H1 (cell line): ENCODE data around the gene MLYCD. TPM values are rescaled to one million over a fixed set of nuclear protein-coding genes. Genes with fewer than 3 reads are reported as not detected.

ENCODE experiments used
- CTCF ChIA-PET: fragments of 300-600 bp; sonication (Branson Sonifier 250); formaldehyde crosslinking; loops from one replicate; lab custom pipeline; 2021; ENCODE audit not compliant: partially characterized antibody; lab: Charles Lee
- POLR2A ChIA-PET: fragments of 300-600 bp; sonication (Branson Sonifier 250); formaldehyde crosslinking; loops from one replicate; lab custom pipeline; 2021; ENCODE audit warnings: inconsistent platforms; ENCODE audit not compliant: partially characterized antibody; lab: Charles Lee
- DNase-seq, 2 experiments: peaks; one replicate each; pipeline versions ENCODE4 v3.0.0 to v3.0.0-alpha.2; 2010 to 2022; ENCODE audit warnings: low spot score in 2 of 2, low read depth in 1 of 2, mixed read lengths in 1 of 2
- FAIRE-seq: peaks from 2 replicates; lab custom pipeline; 2011; peaks lifted over from hg19 to GRCh38; lab: Jason Lieb, UNC
- H2AFZ ChIP-seq: 2 replicates; pipeline ENCODE4 v1.8.1; 2012; ENCODE audit warnings: low read length, inconsistent platforms
- H2AK5ac ChIP-seq: 2 replicates; pipeline ENCODE4 v1.6.1; 2013; ENCODE audit warnings: low read depth, low read length
- H2BK120ac ChIP-seq: replicated peaks from 2 replicates; pipeline ENCODE3; 2013; ENCODE audit warnings: low read depth, low read length, inconsistent platforms
- H2BK12ac ChIP-seq: 2 replicates; pipeline ENCODE4 v1.6.1; 2013; ENCODE audit warnings: low read depth, low read length
- H2BK15ac ChIP-seq: 2 replicates; pipeline ENCODE4 v1.6.1; 2013; ENCODE audit warnings: low read length
- H2BK20ac ChIP-seq: 2 replicates; pipeline ENCODE4 v1.6.1; 2013; ENCODE audit warnings: low read length
- H2BK5ac ChIP-seq: 2 replicates; pipeline ENCODE4 v1.6.1; 2013; ENCODE audit warnings: low read depth, low read length
- H3K14ac ChIP-seq: 2 replicates; pipeline ENCODE4 v1.6.1; 2013; ENCODE audit warnings: inconsistent platforms; ENCODE audit not compliant: insufficient read length
- H3K18ac ChIP-seq: 2 replicates; pipeline ENCODE4 v1.6.1; 2013; ENCODE audit warnings: low read length; ENCODE audit errors: extremely low read depth
- H3K23ac ChIP-seq: 2 replicates; pipeline ENCODE4 v1.6.1; 2013; ENCODE audit warnings: inconsistent platforms; ENCODE audit not compliant: insufficient read length
- H3K23me2 ChIP-seq: 2 replicates; pipeline ENCODE4 v1.6.1; 2013; ENCODE audit warnings: low read depth, low read length
- H3K27ac ChIP-seq: 2 replicates; pipeline ENCODE4 v1.6.1; 2011; ENCODE audit warnings: low read depth, low read length, inconsistent platforms
- H3K27me3 ChIP-seq, 4 experiments: replicated peaks in 1 of 4; 1 replicate in 1 of 4; 2 replicates in 3 of 4; pipeline versions ENCODE4 v1.6.1 to v1.8.1; 2011 to 2013; ENCODE audit warnings: low read length in 3 of 4, mild to moderate bottlenecking in 3 of 4, inconsistent platforms in 2 of 4, mixed read lengths in 2 of 4, moderate library complexity in 1 of 4; ENCODE audit not compliant: control insufficient read depth in 3 of 4, insufficient read depth in 3 of 4; ENCODE audit errors: extremely low read depth in 1 of 4
- H3K36me3 ChIP-seq, 4 experiments: 2 replicates each; pipeline versions ENCODE4 v1.6.1 to v1.8.1; 2011 to 2013; ENCODE audit warnings: mild to moderate bottlenecking in 4 of 4, low read length in 3 of 4, moderate library complexity in 2 of 4, control low read depth in 1 of 4, inconsistent platforms in 1 of 4; ENCODE audit not compliant: insufficient read depth in 4 of 4, control insufficient read depth in 2 of 4
- H3K4ac ChIP-seq: replicated peaks from 2 replicates; pipeline ENCODE3; 2013; ENCODE audit warnings: low read length, low read depth, mixed read lengths, inconsistent platforms; ENCODE audit not compliant: insufficient read length
- H3K4me1 ChIP-seq, 4 experiments: replicated peaks in 1 of 4; 1 replicate in 1 of 4; 2 replicates in 3 of 4; pipeline versions ENCODE4 v1.6.1 to v1.8.1; 2011 to 2013; ENCODE audit warnings: low read length in 3 of 4, inconsistent platforms in 2 of 4, mixed read lengths in 1 of 4; ENCODE audit not compliant: insufficient read depth in 4 of 4, control insufficient read depth in 3 of 4
- H3K4me2 ChIP-seq, 2 experiments: 2 replicates each; pipeline versions ENCODE4 v1.6.1 to v1.8.1; 2011 to 2013; ENCODE audit warnings: low read depth in 2 of 2, low read length in 2 of 2, control low read depth in 1 of 2, inconsistent platforms in 1 of 2, mild to moderate bottlenecking in 1 of 2; ENCODE audit not compliant: insufficient read depth in 1 of 2
- H3K4me3 ChIP-seq, 4 experiments: fragments of 200-600, 300-600 bp in 1 of 4; sonication (generic), shearing (Covaris generic), sonication (Bioruptor Twin) in 1 of 4; 2 replicates each; pipeline versions ENCODE4 v1.5.1 to v1.8.1; 2011 to 2016; ENCODE audit warnings: low read length in 4 of 4, low read depth in 3 of 4, control low read depth in 2 of 4, inconsistent platforms in 2 of 4, mild to moderate bottlenecking in 2 of 4, mixed read lengths in 1 of 4, moderate library complexity in 1 of 4; ENCODE audit not compliant: insufficient read depth in 2 of 4; ENCODE audit errors: extremely low read depth in 1 of 4
- H3K56ac ChIP-seq: replicated peaks from 2 replicates; pipeline ENCODE3; 2013; ENCODE audit warnings: low read depth, mild to moderate bottlenecking, mixed read lengths, low read length, inconsistent platforms; ENCODE audit not compliant: insufficient read length
- H3K79me1 ChIP-seq: 2 replicates; pipeline ENCODE4 v1.6.1; 2013; ENCODE audit warnings: low read depth, low read length, control low read depth
- H3K79me2 ChIP-seq, 2 experiments: 2 replicates each; pipeline versions ENCODE4 v1.6.1 to v1.8.1; 2012 to 2013; ENCODE audit warnings: low read length in 2 of 2, mild to moderate bottlenecking in 2 of 2, inconsistent platforms in 1 of 2; ENCODE audit not compliant: insufficient read depth in 2 of 2, control insufficient read depth in 1 of 2
- H3K9ac ChIP-seq, 4 experiments: replicated peaks in 1 of 4; 1 replicate in 1 of 4; 2 replicates in 3 of 4; pipeline versions ENCODE4 v1.6.1 to v1.8.1; 2011 to 2013; ENCODE audit warnings: low read depth in 3 of 4, low read length in 3 of 4, control low read depth in 2 of 4, mild to moderate bottlenecking in 2 of 4, moderate library complexity in 2 of 4, inconsistent platforms in 1 of 4; ENCODE audit errors: extremely low read depth in 1 of 4
- H3K9me3 ChIP-seq, 2 experiments: 2 replicates each; pipeline versions ENCODE4 v1.6.1 to v1.8.1; 2012 to 2013; ENCODE audit warnings: mild to moderate bottlenecking in 2 of 2, moderate library complexity in 2 of 2, control low read depth in 1 of 2, inconsistent platforms in 1 of 2, low read depth in 1 of 2, low read length in 1 of 2, mixed read lengths in 1 of 2; ENCODE audit not compliant: insufficient read depth in 2 of 2
- H4K20me1 ChIP-seq, 2 experiments: replicated peaks in 1 of 2; 2 replicates each; pipeline versions ENCODE3 to v1.8.1; 2011 to 2013; ENCODE audit warnings: inconsistent platforms in 2 of 2, low read length in 2 of 2, mild to moderate bottlenecking in 1 of 2; ENCODE audit not compliant: insufficient read depth in 2 of 2, control insufficient read depth in 1 of 2
- H4K5ac ChIP-seq: 2 replicates; pipeline ENCODE4 v1.6.1; 2013; ENCODE audit warnings: low read length, low read depth, mixed read lengths, inconsistent platforms; ENCODE audit not compliant: insufficient read length
- H4K8ac ChIP-seq: 2 replicates; pipeline ENCODE4 v1.8.0; 2013; ENCODE audit warnings: mild to moderate bottlenecking, moderate library complexity, low read length, inconsistent platforms; ENCODE audit not compliant: insufficient read depth; ENCODE audit errors: extremely low read depth
- H4K91ac ChIP-seq: replicated peaks from 2 replicates; pipeline ENCODE3; 2013; ENCODE audit warnings: low read length, mixed read lengths, inconsistent platforms; ENCODE audit not compliant: insufficient read length
- CHD1 ChIP-seq: IDR thresholded peaks from 2 replicates; pipeline ENCODE4 v1.6.1; 2012; ENCODE audit warnings: low read depth, low read length, improper control_type of control experiment
- CREB1 ChIP-seq: IDR thresholded peaks from 2 replicates; pipeline ENCODE4 v1.6.1; 2012; ENCODE audit warnings: inconsistent platforms
- FOSL1 ChIP-seq: IDR thresholded peaks from 2 replicates; pipeline ENCODE4 v1.6.1; 2011; ENCODE audit warnings: mild to moderate bottlenecking, low read depth, low read length, moderate library complexity; ENCODE audit not compliant: insufficient read depth
- JUN ChIP-seq: IDR thresholded peaks from 2 replicates; pipeline ENCODE4 v1.6.1; 2011; ENCODE audit warnings: low read depth, mild to moderate bottlenecking, improper control_type of control experiment, low read length
- SIRT6 ChIP-seq: IDR thresholded peaks from one replicate; pipeline ENCODE4 v1.7.1; 2012; ENCODE audit warnings: low read length, inconsistent platforms
- WGBS, 2 experiments: shearing (Covaris generic) in 1 of 2; methylation state at CpG; one replicate each; pipeline versions ENCODE4 v1.1.6 to v1.1.7; 2013 to 2015; ENCODE audit warnings: low lambda C conversion rate in 2 of 2, mixed read lengths in 2 of 2, inconsistent platforms in 1 of 2, low coverage in 1 of 2, missing lambda C conversion rate in 1 of 2; ENCODE audit not compliant: insufficient replicate concordance in 2 of 2, insufficient coverage in 1 of 2, insufficient read length in 1 of 2; ENCODE audit errors: extremely low coverage in 1 of 2, missing lambda C conversion rate in 1 of 2; 5-methylcytosine and 5-hydroxymethylcytosine counted together
- polyA plus RNA-seq, 7 experiments: library from polyadenylated mRNA; depleted of rRNA in 3 of 7; stranded (reverse) in 5 of 7; unstranded in 2 of 7; fragments of >200 nt in 5 of 7; fragments of 200-250 nt in 2 of 7; gene quantifications; 1 replicate in 5 of 7; 2 replicates in 1 of 7; 4 replicates in 1 of 7; pipeline versions ENCODE4 v1.2.1 to v1.2.3, GENCODE V29; 2011 to 2013; ENCODE audit warnings: missing spikeins in 2 of 7, mixed read lengths in 2 of 7
- total RNA-seq: library from RNA; stranded (reverse); fragmentation: NEBNext Ultra II Directional; extraction: Animal tissue kit (Norgen Biotek cat#: 25700); gene quantifications from 2 replicates; pipeline ENCODE4 v1.2.1, GENCODE V29; 2021

Gene MLYCD
- total and polyA plus RNA-seq, 2 of the 8 experiments (the other 6 are each of a cell fraction or from before 2014, with no cell fraction given) = 3.7 to 7.0 TPM

DNA sequence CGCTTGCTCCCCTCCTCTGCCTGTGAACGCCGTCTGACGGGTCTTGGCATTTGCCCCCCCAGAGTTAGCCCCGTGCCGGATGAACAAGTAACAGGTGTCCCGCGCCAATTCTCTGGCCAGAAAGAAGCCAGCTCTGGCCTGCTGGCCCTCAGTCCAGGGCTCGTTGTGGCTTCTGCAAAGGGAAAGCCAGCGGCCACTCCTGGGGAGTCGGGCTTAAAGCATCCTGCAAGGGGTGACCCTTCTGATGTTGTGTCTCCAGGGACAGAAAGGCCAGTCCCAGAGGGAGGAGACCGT, 35.7 kb downstream of the MLYCD start:
- Histone ChIP-seq H3K79me2 (no peaks in the 10 kb centered on the region), H3K4ac (no peak overlapping the region), H3K36me3 (no peaks in the 10 kb centered on the region), H3K9ac (no peak overlapping the region), H3K4me2 (no peak overlapping the region), H2BK15ac (no peak overlapping the region), H3K4me1 (no peaks in the 10 kb centered on the region), H2BK20ac (no peak overlapping the region), H3K23ac (no peak overlapping the region), H3K4me3 (no peak overlapping the region), H3K27me3 (no peaks in the 10 kb centered on the region; a peak in 1 of 7 replicates), H4K91ac (no peak overlapping the region), H3K18ac (no peak overlapping the region), H2BK12ac (no peak overlapping the region), H3K9me3 (no peaks in the 10 kb centered on the region), H3K27ac (no peak overlapping the region), H2BK120ac (no peak overlapping the region), H4K8ac (peak overlapping the region; percentile 37; the same call in 1 of the 2 replicates), H3K14ac (no peak overlapping the region), H2AFZ (no peak overlapping the region), H4K20me1 (no peaks in the 10 kb centered on the region), H3K23me2 (no peaks in the 10 kb centered on the region), H3K79me1 (no peaks in the 10 kb centered on the region), H2BK5ac (no peak overlapping the region), H2AK5ac (no peak overlapping the region), H3K56ac (no peak overlapping the region), H4K5ac (no peak overlapping the region)
- no peak for TF ChIP-seq SIRT6
- TF ChIP-seq CREB1 = no peak
- no peak for TF ChIP-seq CHD1
- TF ChIP-seq JUN = no peak
- TF ChIP-seq FOSL1 = no peak
- DNase-seq = no peak
- no peak for FAIRE-seq
- ChIA-PET POLR2A (interaction anchor here (1.0 to 1.1 kb wide), 2 partner anchors 9 to 35 kb away, joined by 3 read pairs; partner anchors contain the start of gene MLYCD), CTCF (interaction anchor here (1.7 to 5.0 kb wide), 3 partner anchors 8 to 19 kb away, joined by 5 to 35 read pairs (median 8); no protein-coding TSS in a partner anchor)
- 82% methylated on average over 12 of the region's 12 CpGs; no CpG with 5 or more reads in 1 of the 2 experiments for WGBS, 2 experiments
